ENCODE results near the gene GSG1. TPM values are rescaled to one million over a fixed set of nuclear protein-coding genes. Genes with fewer than 3 reads are reported as not detected.

Gene GSG1
- total RNA-seq (2014; rRNA removed; shearing (Covaris generic)): 0.49 and 1.0 TPM in 2 replicates

DNA sequence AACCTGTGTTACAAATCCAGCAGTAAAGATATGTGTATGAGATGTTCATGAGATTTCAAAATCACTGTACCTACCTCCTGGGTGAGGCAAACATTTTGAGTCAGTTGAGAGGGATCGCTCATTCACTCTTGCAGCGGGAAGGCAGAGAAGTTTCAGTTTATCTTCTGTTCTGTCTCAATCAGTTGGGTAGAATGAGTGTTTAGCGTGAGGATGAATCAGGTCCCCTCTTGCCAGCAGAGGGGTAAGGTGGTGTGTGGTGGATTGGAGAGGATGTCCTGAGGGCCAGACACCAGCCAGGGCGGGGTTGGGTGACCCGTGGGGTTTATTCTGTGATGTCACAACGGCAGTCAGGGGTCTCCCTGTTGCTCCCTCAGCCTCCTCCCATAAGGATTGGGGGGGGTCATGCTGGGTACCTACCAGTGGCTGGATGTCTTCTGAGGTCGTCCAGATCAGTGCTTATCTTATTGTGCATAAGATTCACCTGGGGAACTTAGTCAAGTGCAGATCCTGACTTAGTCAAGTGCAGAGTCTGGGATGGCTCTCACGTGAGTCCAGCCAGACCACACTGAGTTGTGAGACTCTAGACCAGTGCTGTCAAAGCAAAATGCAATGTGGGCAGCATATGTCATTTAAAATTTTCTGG is at the start of gene GSG1:
GSG1 (minus strand) TSS at position 277 of the 643 bp plus-strand sequence; CDS start at position 122, 155 bp downstream.
- peaks cover 27% of the 10 kb centered on the region for H3K4me1 ChIP-seq

DNA sequence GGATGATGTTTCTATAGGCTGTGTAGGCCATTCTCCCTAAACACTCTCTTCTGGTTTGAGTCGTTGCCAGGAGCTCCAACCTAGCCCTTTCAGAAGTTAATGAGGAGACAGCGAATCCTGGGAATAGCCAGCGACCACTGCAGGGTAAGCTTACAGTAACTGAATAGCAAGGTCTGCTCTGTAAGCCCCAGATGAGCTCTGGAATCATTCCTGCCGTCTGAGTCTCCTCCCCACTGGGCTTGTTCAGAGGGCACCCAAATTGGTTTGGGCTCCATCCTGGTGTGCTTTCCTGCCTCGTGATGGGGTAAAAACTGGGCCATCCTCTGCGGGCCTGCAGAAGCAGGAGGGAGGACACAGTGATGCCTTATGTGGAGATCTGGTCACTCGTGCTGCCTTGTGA is 49.7 kb upstream of the GSG1 start:
- no peaks in the 10 kb centered on the region for H3K36me3 ChIP-seq
- no peak for DNase-seq
- no peak overlapping the region for H3K27ac ChIP-seq
- H3K4me1 ChIP-seq: no peaks in the 10 kb centered on the region
- no peak overlapping the region for H3K4me3 ChIP-seq
- no peaks in the 10 kb centered on the region; the same call in 1 of the 2 replicates for H3K27me3 ChIP-seq
- no peaks in the 10 kb centered on the region for H3K9me3 ChIP-seq (replicated peaks)

More for the DNA sequence above, at the start of gene GSG1:
- no peaks in the 10 kb centered on the region for H3K9me3 ChIP-seq (replicated peaks)
- no peak for DNase-seq
- no peaks in the 10 kb centered on the region for H3K27me3 ChIP-seq
- no peak within 1 kb of the TSS for H3K4me3 ChIP-seq
- H3K36me3 ChIP-seq: no peaks in the 10 kb centered on the region
- no peak within 1 kb of the TSS for H3K27ac ChIP-seq

DNA sequence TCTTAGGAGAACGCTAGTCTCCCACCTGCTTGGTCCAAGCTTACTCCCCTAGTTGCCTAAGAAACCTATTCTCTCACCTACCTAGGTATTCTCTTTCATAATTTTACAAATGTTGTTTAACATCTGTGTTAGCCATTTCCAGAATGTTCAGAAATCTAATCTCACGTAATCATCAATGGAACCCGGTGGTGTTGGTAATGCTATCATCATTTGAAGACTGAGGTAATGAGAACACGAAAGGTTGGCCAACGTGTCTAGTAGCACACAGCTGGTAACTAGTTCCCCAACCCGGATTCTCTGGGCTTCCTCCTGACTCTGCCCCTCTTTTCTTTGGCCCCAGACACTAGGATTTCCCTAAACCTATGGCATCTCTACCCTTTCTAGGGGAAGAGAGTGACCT is 49.3 kb upstream of the GSG1 start:
- Histone ChIP-seq H3K36me3 (no peaks in the 10 kb centered on the region), H3K9me3 (replicated peaks) (no peaks in the 10 kb centered on the region), H3K4me1 (no peaks in the 10 kb centered on the region), H3K4me3 (no peak overlapping the region), H3K27me3 (no peaks in the 10 kb centered on the region; the same call in 1 of the 2 replicates), H3K27ac (no peak overlapping the region)
- no peak for DNase-seq

DNA sequence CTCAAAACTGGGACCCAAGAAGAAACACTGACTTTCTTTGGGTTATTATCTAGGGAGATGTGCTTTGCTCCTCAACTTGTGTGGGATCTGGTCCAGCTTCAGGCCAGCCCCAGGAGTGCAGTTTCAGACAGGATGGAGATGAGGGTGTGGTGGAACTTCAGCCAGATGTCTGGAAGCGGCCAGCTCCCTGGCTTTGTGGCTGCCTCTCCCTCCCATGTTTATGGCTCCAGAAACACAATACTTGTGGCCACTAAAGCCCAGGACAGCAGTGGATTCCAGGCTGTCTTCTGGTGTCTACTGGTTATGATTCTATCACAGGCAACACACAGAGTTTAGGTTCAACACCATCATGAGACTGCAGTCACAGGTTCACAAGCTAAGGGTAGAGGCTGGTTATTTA is 48.8 kb upstream of the GSG1 start:
- DNase-seq: no peak
- no peaks in the 10 kb centered on the region; the same call in 1 of the 2 replicates for H3K27me3 ChIP-seq

DNA sequence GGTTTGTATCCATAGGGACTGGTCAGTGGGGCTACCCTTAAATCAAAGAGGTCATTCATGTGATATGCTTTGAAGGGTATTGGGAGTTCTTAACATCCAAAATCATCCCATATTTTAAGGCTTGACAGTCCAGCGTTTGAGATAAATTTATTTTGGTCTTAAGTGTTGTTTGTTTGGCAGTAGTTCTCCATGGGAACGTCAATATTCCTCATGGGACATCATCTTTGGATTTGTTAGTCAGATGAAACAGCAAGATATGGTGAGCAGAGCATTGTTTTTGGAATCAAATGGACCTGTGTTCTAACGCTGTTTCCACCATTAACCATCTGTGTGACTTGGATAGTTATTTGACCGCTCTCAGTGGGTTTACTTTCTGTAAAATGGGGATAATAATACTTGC is 45.9 kb upstream of the GSG1 start:
- no peak for DNase-seq
- Histone ChIP-seq H3K4me3 (no peak overlapping the region), H3K27me3 (no peaks in the 10 kb centered on the region), H3K9me3 (replicated peaks) (no peaks in the 10 kb centered on the region), H3K27ac (no peak overlapping the region), H3K36me3 (no peaks in the 10 kb centered on the region), H3K4me1 (no peaks in the 10 kb centered on the region)

More for the DNA sequence above, 48.8 kb upstream of the GSG1 start:
- Histone ChIP-seq H3K36me3 (no peaks in the 10 kb centered on the region), H3K4me3 (no peak overlapping the region), H3K9me3 (replicated peaks) (no peaks in the 10 kb centered on the region), H3K4me1 (no peaks in the 10 kb centered on the region), H3K27ac (no peak overlapping the region)

DNA sequence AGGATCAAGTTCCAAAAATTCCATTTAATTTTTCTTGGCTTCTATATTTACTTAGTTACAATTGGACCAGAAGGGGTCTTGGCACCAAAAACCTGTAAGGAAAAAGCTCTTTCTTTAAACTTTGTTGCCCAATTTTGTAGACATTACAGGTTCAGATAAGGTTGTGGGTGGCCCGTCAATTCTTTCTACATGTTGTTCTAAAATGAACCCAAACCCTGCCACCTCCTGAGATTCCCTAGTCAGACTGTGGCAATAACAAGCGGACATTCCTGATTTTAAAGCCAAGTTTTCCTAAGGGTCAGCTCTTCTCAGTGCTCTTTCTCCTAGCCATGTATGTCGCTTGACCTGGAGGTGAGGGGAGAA is 45.0 kb upstream of the GSG1 start:
- Histone ChIP-seq H3K27ac (no peak overlapping the region), H3K27me3 (no peaks in the 10 kb centered on the region)
- no peak for DNase-seq

DNA sequence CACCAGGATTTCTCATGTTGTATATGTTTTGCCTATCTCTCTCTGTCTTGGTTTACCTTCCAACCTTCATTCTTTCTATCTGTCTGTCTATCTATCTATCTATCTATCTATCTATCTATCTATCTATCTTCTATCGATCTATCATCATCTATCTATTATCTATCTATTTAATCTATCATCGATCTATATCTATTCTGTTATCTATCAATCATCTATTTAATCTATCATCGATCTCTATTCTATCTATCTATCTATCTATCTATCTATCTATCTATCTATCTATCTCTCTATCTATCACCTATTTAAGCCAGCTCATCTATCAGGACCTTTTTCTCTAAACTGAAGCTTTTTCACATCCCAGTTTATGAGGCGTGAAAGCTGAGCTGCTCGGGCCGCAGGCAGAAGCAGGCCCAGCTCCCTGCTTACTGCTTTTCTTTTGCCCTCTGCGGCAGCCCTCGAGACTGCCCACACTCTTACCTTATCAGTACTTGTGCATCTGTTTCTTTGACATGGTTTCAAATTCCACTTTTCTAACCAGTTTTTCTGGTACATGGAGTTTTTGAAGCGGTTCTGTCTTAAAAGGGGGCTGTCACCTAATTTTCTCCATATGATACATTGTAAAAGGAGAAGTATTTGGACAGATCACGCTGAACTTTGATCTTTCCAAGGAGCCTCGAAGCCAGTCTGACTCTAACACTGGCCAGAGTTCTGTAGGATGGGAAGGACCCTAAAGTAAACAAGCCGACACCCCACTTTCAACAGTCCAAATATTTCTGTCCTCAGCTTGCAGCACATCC is 44.4 kb upstream of the GSG1 start:
- no peaks in the 10 kb centered on the region for H3K36me3 ChIP-seq
- no peak overlapping the region for H3K4me3 ChIP-seq
- no peak for DNase-seq
- H3K27ac ChIP-seq: no peak overlapping the region
- H3K4me1 ChIP-seq: no peaks in the 10 kb centered on the region
- no peaks in the 10 kb centered on the region for H3K9me3 ChIP-seq (replicated peaks)
- no peaks in the 10 kb centered on the region for H3K27me3 ChIP-seq

More for the DNA sequence above, 45.0 kb upstream of the GSG1 start:
- no peaks in the 10 kb centered on the region for H3K36me3 ChIP-seq
- no peaks in the 10 kb centered on the region for H3K9me3 ChIP-seq (replicated peaks)
- no peaks in the 10 kb centered on the region for H3K4me1 ChIP-seq
- H3K4me3 ChIP-seq: no peak overlapping the region

DNA sequence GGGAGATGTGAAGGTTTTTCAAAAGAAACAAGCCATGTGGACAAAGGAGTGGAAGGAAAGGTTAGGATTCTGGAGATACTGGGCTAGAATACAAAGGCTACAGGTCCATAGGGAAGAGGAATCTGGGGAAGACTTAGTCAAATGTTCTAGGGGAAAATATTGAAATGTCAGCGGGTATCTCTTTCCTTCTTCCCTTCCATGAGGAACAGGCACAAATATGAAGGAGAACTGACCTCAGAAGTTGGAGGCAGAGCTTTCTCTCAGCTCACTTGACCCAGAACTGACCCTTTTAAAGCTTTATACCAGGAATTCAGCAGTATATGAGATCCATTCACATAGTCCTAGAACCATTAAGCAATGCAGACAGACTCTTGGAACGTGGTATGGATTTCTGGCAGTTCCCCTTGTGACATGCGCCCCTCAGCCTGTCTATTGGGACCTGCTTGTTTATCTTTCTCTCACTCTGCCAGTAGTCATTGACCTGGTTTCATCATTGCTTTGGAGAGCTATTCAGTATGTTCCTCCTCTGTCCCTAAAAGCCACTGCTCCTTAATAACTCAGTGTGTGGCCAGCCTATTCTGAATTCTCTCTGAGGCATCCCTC is 43.0 kb upstream of the GSG1 start:
- H3K9me3 ChIP-seq (replicated peaks): no peaks in the 10 kb centered on the region
- H3K4me1 ChIP-seq: no peaks in the 10 kb centered on the region
- DNase-seq: no peak
- no peak overlapping the region for H3K27ac ChIP-seq
- H3K27me3 ChIP-seq: no peaks in the 10 kb centered on the region
- H3K4me3 ChIP-seq: no peak overlapping the region
- no peaks in the 10 kb centered on the region for H3K36me3 ChIP-seq

DNA sequence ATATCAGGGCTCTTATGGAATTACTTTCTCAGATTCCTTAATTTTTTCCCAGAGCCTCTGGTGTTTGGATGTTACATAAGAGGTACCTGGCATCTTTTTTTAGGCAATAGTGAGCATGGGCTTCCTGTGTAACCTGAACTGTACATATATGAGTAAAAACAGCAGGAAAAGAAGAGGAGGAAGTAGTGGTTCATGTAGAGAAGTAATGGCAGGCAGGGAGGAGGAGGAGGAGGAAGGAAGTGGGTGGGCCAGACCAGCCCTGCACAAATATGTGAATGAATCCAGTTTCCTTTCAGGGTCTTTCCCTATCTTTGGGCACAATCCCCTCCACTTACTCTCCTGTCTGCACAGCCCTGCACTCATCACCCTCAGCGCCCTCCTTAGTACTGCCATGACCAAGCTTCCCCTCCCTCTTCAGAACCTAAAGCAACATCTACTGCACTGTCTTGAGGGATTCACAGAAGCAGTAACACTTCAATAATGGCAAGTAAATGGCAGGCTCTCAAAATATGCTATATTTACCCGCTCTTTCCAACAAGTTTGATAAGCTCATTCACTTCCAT is 40.9 kb upstream of the GSG1 start:
- no peak for DNase-seq
- Histone ChIP-seq H3K9me3 (replicated peaks) (no peaks in the 10 kb centered on the region), H3K4me3 (no peak overlapping the region), H3K27ac (no peak overlapping the region), H3K36me3 (no peaks in the 10 kb centered on the region), H3K4me1 (no peaks in the 10 kb centered on the region), H3K27me3 (no peaks in the 10 kb centered on the region)

DNA sequence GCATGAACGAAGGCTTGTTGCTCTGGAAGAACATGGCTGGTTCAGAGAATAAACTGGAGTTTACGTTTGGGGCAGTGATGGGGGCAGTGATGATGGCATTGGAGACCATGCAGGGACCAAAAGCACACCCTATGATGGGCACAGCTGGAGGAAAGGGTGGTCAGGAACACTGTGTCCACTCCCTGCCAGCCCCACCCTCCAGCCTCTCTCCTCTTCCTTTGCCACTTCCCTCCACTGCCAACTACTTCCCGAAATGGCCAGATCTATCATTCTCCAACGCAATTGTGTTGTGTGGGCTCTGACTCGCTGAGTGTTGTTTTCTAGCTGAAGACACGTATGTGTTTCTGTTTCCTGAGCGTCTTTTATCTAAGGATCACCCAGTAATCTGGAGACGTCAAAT is 39.3 kb upstream of the GSG1 start:
- Histone ChIP-seq H3K27me3 (no peaks in the 10 kb centered on the region), H3K4me3 (no peak overlapping the region), H3K36me3 (no peaks in the 10 kb centered on the region), H3K4me1 (no peaks in the 10 kb centered on the region), H3K27ac (no peak overlapping the region), H3K9me3 (replicated peaks) (no peaks in the 10 kb centered on the region)
- no peak for DNase-seq

DNA sequence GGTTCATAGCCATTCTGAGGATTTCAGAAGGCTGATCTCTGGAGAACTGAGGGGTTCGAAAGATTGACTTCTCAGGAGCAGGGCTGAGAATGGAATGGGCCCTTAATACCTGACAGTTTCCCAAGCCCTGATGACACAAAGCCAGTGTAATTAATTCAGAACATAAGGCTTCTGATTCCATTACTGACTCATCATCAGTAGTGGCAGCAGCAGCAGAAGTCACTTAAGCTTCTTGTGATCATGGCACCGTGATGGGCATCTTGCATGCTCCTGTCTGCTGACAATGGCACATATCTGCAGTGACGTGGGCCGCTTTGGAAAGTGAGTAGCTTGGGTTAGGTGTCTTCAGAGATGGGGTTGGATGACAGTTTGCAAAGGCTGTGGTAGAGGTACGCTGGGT is 38.2 kb upstream of the GSG1 start:
- H3K36me3 ChIP-seq: no peaks in the 10 kb centered on the region

DNA sequence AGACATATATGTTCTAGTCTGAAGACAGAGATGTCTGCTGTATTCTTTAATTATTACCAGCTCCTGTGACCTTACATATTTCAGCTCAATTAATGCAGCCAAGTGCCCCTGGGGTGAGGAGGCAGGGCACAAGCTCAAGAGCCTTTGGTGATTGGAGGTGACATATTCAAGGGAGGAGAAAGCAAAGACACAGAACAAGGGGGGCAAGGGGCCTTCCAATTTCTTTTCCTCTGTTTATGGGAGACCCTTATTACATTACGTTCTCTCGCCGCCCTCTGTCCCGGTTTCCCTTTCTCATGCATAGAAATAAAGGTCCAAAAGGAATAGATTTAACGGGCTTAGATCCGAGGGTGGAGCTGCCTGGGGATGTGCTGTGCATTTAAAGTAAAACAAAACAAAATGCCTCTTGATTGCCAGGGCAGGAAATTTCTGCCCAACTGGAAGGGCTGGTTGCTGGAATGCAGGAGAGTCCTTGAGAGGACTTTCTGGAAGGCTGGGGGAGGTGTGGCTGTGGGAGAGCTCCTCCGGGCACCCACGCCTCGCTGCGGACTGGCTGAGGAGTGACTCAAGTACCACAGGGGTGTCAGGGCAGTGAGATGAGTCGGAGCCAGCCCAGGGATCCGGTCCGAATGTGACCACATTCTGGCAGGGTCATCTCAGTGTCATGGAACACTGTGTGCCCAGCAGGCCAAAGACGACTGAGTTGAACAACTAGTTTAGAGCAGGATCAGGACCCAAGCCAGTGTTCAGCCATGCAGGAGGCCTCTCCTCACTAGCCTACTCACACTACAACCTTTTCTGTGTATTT is 32.1 kb upstream of the GSG1 start:
- no peaks in the 10 kb centered on the region for H3K36me3 ChIP-seq
- no peak overlapping the region for H3K27ac ChIP-seq
- H3K4me1 ChIP-seq: no peaks in the 10 kb centered on the region
- no peak overlapping the region for H3K4me3 ChIP-seq
- no peak for DNase-seq
- no peaks in the 10 kb centered on the region for H3K27me3 ChIP-seq
- H3K9me3 ChIP-seq (replicated peaks): no peaks in the 10 kb centered on the region

More for the DNA sequence above, 38.2 kb upstream of the GSG1 start:
- Histone ChIP-seq H3K27ac (no peak overlapping the region), H3K9me3 (replicated peaks) (no peaks in the 10 kb centered on the region), H3K4me3 (no peak overlapping the region), H3K4me1 (no peaks in the 10 kb centered on the region), H3K27me3 (no peaks in the 10 kb centered on the region)
- DNase-seq: no peak

DNA sequence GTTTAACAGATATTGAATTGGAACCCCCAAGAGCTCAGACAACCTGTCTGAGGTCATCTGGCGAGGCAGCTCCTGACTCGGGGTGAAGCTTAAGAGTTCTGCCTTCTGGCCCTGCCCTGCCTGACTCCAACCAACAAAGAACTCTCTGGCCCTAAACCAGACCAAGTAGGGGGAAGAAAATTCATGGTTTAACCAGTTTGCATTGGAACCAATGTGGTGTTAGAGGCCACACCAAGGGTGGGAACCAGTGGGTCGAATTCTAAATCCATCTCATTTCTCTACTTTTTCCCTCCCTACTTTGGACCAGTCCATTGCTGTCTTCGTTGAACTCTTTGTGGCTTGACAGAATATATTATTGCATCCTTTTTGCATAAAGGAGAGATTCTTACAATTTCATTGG is 30.4 kb upstream of the GSG1 start:
- DNase-seq: no peak
- Histone ChIP-seq H3K27ac (no peak overlapping the region), H3K4me3 (no peak overlapping the region), H3K36me3 (no peaks in the 10 kb centered on the region), H3K9me3 (replicated peaks) (no peaks in the 10 kb centered on the region), H3K4me1 (no peaks in the 10 kb centered on the region), H3K27me3 (no peaks in the 10 kb centered on the region)

DNA sequence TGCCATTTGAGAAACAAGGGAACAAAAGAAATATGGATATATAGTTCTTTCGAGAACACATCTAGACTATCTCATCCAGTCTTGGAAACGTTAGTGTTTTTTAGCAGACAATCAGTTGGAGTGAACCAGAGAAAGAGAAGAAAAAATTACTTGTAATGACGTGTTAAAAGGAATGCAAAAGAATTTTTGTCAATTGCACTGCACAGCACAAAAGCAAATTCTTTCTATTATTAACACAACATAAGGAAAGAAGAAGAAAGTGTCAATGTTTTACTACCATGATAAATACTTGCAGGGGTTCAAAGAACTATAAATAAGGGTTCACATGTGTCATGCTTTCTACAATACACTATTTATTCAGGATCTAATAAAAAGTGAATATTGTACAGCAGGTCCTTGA is 27.5 kb upstream of the GSG1 start:
- Histone ChIP-seq H3K27me3 (no peaks in the 10 kb centered on the region), H3K4me3 (no peak overlapping the region), H3K9me3 (replicated peaks) (no peaks in the 10 kb centered on the region), H3K27ac (no peak overlapping the region), H3K36me3 (no peaks in the 10 kb centered on the region), H3K4me1 (no peaks in the 10 kb centered on the region)
- DNase-seq: no peak
